Thyroid gland (tissue), 4 donors: ENCODE measurements around the gene AMDHD2.

ENCODE experiments used
- CTCF ChIP-seq, 6 experiments: fragments of 200-600 bp in 3 of 6; fragments of 450-650 bp in 3 of 6; sonication (generic) in 3 of 6; IDR thresholded peaks; one replicate each; pipeline ENCODE4 v1.5.1; 2016 to 2019; ENCODE audit warnings: antibody characterized with exemption in 6 of 6, mild to moderate bottlenecking in 2 of 6, inconsistent platforms in 1 of 6, moderate library complexity in 1 of 6
- POLR2A ChIP-seq, 2 donors: fragments of 450-650 bp; IDR thresholded peaks; one replicate each; pipeline ENCODE4 v1.6.1; 2017; ENCODE audit warnings: antibody characterized with exemption in 2 of 2, mild to moderate bottlenecking in 2 of 2, moderate library complexity in 1 of 2

- TF ChIP-seq POLR2A (IDR thresholded peaks at IDR 0.05) (peak in 1 of 2 donors; percentile 24), CTCF (IDR thresholded peaks at IDR 0.05) (no peak)
Observed at GRCh38 chr16:2498531-2499253, 21.5 kb upstream of the AMDHD2 start.
